Neural cell (in vitro differentiated cells): ENCODE data around the gene EMC9.

Experiments used
- EP300 ChIP-seq: fragments of 450-650 bp; conservative IDR thresholded peaks from 2 replicates; pipeline ENCODE4 v1.6.1; 2014; ENCODE audit warnings: antibody characterized with exemption, mild to moderate bottlenecking, moderate library complexity; ENCODE audit not compliant: poor library complexity, severe bottlenecking
- EZH2 ChIP-seq: fragments of 200-600, 300-800 bp; shearing (Covaris generic), sonication (generic); IDR thresholded peaks from 2 replicates; pipeline ENCODE4 v1.6.1; 2014; ENCODE audit warnings: antibody characterized with exemption, low read length, borderline replicate concordance, mild to moderate bottlenecking; ENCODE audit not compliant: insufficient read depth, poor library complexity, severe bottlenecking
- MXI1 ChIP-seq: fragments of 450-650 bp; conservative IDR thresholded peaks from 2 replicates; pipeline ENCODE4 v1.6.1; 2014; ENCODE audit warnings: antibody characterized with exemption, mild to moderate bottlenecking; ENCODE audit not compliant: poor library complexity, severe bottlenecking
- POLR2AphosphoS5 ChIP-seq: IDR thresholded peaks from 2 replicates; pipeline ENCODE4 v1.6.1; 2012
- RAD21 ChIP-seq: fragments of 450-650 bp; conservative IDR thresholded peaks from 2 replicates; pipeline ENCODE4 v1.6.1; 2014; ENCODE audit warnings: antibody characterized with exemption, mild to moderate bottlenecking, moderate library complexity
- SMC3 ChIP-seq: fragments of 450-650 bp; conservative IDR thresholded peaks from 2 replicates; pipeline ENCODE4 v1.6.1; 2014; ENCODE audit warnings: antibody characterized with exemption, mild to moderate bottlenecking, moderate library complexity; ENCODE audit not compliant: poor library complexity
- TAF1 ChIP-seq: IDR thresholded peaks from 2 replicates; pipeline ENCODE4 v1.6.1; 2012; ENCODE audit warnings: low read depth
- TF ChIP-seq, protein P1 (sequence below): fragments of 450-650 bp; IDR thresholded peaks from 2 replicates; pipeline ENCODE4 v1.5.1; 2014; ENCODE audit warnings: antibody characterized with exemption, mild to moderate bottlenecking, moderate library complexity; ENCODE audit not compliant: poor library complexity, severe bottlenecking
- TF ChIP-seq, protein P2 (sequence below): IDR thresholded peaks from 2 replicates; pipeline ENCODE4 v1.6.1; 2012; ENCODE audit warnings: borderline replicate concordance

DNA sequence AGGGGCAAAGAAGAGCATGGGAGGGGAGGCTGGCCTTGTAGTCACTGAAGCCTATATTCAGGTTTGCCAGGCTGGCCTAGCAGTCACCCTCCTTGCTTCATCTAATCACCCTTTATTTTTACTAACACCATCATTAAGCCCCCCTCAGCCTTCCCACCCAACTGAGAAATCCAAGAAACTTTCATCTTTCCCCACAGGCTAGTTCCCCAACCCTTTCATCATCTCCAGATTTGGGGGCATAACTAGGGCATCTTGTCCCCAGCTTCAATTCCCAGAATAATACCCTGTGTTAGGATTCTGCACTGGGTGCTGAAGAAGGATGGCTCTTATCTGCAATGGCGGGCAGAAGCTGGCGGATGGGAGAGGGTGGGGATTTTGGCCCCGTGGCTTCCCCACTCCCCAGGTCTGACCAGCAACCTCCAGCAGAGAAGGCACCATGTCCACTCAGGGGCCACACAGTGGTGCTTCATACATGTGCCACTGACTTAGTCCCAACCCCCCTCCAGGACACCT is 40.4 kb downstream of the EMC9 start:
- no peak for TF ChIP-seq EZH2
- TF ChIP-seq, protein P1, sequence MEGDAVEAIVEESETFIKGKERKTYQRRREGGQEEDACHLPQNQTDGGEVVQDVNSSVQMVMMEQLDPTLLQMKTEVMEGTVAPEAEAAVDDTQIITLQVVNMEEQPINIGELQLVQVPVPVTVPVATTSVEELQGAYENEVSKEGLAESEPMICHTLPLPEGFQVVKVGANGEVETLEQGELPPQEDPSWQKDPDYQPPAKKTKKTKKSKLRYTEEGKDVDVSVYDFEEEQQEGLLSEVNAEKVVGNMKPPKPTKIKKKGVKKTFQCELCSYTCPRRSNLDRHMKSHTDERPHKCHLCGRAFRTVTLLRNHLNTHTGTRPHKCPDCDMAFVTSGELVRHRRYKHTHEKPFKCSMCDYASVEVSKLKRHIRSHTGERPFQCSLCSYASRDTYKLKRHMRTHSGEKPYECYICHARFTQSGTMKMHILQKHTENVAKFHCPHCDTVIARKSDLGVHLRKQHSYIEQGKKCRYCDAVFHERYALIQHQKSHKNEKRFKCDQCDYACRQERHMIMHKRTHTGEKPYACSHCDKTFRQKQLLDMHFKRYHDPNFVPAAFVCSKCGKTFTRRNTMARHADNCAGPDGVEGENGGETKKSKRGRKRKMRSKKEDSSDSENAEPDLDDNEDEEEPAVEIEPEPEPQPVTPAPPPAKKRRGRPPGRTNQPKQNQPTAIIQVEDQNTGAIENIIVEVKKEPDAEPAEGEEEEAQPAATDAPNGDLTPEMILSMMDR: no peak
- no peak for TF ChIP-seq TAF1
- TF ChIP-seq EP300: no peak
- no peak for TF ChIP-seq RAD21
- TF ChIP-seq, protein P2, sequence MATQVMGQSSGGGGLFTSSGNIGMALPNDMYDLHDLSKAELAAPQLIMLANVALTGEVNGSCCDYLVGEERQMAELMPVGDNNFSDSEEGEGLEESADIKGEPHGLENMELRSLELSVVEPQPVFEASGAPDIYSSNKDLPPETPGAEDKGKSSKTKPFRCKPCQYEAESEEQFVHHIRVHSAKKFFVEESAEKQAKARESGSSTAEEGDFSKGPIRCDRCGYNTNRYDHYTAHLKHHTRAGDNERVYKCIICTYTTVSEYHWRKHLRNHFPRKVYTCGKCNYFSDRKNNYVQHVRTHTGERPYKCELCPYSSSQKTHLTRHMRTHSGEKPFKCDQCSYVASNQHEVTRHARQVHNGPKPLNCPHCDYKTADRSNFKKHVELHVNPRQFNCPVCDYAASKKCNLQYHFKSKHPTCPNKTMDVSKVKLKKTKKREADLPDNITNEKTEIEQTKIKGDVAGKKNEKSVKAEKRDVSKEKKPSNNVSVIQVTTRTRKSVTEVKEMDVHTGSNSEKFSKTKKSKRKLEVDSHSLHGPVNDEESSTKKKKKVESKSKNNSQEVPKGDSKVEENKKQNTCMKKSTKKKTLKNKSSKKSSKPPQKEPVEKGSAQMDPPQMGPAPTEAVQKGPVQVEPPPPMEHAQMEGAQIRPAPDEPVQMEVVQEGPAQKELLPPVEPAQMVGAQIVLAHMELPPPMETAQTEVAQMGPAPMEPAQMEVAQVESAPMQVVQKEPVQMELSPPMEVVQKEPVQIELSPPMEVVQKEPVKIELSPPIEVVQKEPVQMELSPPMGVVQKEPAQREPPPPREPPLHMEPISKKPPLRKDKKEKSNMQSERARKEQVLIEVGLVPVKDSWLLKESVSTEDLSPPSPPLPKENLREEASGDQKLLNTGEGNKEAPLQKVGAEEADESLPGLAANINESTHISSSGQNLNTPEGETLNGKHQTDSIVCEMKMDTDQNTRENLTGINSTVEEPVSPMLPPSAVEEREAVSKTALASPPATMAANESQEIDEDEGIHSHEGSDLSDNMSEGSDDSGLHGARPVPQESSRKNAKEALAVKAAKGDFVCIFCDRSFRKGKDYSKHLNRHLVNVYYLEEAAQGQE: no peak
- TF ChIP-seq MXI1: no peak
- TF ChIP-seq POLR2AphosphoS5: no peak
- TF ChIP-seq SMC3: no peak
